HEK293 (cell line): ENCODE data around the gene SHISAL2A.

Source experiments
- REPIN1 ChIP-seq: fragments of 450-650 bp; formaldehyde crosslinking; IDR thresholded peaks from 2 replicates; pipeline ENCODE4 v1.5.1; 2017; ENCODE audit warnings: missing biosample characterization, missing genetic modification characterization, low read depth
- SCRT1 ChIP-seq: fragments of 450-650 bp; formaldehyde crosslinking; IDR thresholded peaks from 2 replicates; pipeline ENCODE4 v1.5.1; 2016; ENCODE audit warnings: missing biosample characterization, missing genetic modification characterization, borderline replicate concordance
- ZBTB48 ChIP-seq: fragments of 450-650 bp; formaldehyde crosslinking; IDR thresholded peaks from 2 replicates; pipeline ENCODE4 v1.5.1; 2016; ENCODE audit warnings: missing biosample characterization, missing genetic modification characterization
- ZBTB7A ChIP-seq: fragments of 450-650 bp; formaldehyde crosslinking; IDR thresholded peaks from 2 replicates; pipeline ENCODE4 v1.5.1; 2016; ENCODE audit warnings: low read depth, missing biosample characterization, missing genetic modification characterization
- ZNF335 ChIP-seq: fragments of 450-650 bp; formaldehyde crosslinking; conservative IDR thresholded peaks from 2 replicates; pipeline ENCODE4 v1.5.1; 2016; ENCODE audit warnings: missing biosample characterization, missing genetic modification characterization
- TF ChIP-seq, protein P1 (sequence below): fragments of 450-650 bp; formaldehyde crosslinking; IDR thresholded peaks from 2 replicates; pipeline ENCODE4 v1.5.1; 2016; ENCODE audit warnings: missing biosample characterization, missing genetic modification characterization

DNA sequence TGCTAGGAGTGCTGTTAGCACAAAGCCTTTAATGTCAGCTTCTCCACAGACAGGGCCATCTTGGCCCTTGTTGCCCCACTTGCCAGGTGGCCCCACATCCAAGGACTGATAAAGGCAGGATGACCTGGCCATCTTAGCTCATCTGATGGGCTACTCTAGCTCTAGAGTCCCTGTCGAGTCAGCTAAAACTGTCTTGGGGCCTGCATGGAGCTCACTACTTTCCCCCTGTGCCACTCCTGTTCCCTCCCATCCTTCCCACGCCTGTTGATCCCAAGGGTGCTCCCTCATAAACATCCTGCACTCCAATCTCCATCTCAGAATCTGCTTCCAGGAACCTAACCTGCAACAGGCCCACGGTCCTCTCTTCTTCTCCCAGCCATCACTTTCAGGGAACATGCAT, 31.4 kb upstream of the SHISAL2A start:
- no peak for TF ChIP-seq ZBTB48 (tag by site-specific recombination)
- no peak for TF ChIP-seq REPIN1
- TF ChIP-seq, protein P1, sequence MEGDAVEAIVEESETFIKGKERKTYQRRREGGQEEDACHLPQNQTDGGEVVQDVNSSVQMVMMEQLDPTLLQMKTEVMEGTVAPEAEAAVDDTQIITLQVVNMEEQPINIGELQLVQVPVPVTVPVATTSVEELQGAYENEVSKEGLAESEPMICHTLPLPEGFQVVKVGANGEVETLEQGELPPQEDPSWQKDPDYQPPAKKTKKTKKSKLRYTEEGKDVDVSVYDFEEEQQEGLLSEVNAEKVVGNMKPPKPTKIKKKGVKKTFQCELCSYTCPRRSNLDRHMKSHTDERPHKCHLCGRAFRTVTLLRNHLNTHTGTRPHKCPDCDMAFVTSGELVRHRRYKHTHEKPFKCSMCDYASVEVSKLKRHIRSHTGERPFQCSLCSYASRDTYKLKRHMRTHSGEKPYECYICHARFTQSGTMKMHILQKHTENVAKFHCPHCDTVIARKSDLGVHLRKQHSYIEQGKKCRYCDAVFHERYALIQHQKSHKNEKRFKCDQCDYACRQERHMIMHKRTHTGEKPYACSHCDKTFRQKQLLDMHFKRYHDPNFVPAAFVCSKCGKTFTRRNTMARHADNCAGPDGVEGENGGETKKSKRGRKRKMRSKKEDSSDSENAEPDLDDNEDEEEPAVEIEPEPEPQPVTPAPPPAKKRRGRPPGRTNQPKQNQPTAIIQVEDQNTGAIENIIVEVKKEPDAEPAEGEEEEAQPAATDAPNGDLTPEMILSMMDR (tag by site-specific recombination): no peak
- no peak for TF ChIP-seq ZBTB7A (tag by site-specific recombination)
- no peak for TF ChIP-seq ZNF335 (tag by site-specific recombination)
- TF ChIP-seq SCRT1 (tag by site-specific recombination): no peak
